AG09319 (cell line): ENCODE data around the gene CLASP1.
"Not testable (repeated sequence)": the region's sequence is repeated elsewhere in the genome, so short reads cannot be mapped to it uniquely, and the experiment has no call there.

Experiments used
- DNase-seq: peaks from one replicate; pipeline ENCODE4 v3.0.0-alpha.2; 2010; ENCODE audit warnings: low read depth; ENCODE audit errors: extremely low read depth
- TF ChIP-seq, protein P1 (sequence below): IDR thresholded peaks from 2 replicates; pipeline ENCODE4 v1.5.1; 2011; ENCODE audit warnings: low read depth, mild to moderate bottlenecking, inconsistent platforms, low read length, moderate library complexity

Gene CLASP1

DNA sequence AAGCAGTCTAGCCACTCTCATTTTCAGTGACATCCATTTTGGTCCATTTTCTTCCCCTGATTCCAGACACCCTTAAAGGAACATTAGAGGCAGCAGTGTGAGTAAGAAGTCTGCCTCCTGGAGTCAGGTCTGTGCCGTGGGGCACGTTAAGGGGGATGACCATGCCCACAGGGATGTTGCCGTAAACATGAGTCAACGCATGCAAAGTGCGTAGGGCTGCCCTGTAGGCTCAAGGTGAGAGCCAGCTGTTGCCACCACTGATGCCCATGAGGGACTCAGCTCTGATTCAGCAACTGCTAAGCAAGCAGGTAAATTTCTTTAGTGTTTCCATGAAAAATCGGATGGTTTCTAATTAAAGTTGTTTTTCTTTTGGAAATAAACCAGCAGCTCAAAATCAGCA, 302.9 kb downstream of the CLASP1 start:
- DNase-seq, result no peak
- TF ChIP-seq, protein P1, sequence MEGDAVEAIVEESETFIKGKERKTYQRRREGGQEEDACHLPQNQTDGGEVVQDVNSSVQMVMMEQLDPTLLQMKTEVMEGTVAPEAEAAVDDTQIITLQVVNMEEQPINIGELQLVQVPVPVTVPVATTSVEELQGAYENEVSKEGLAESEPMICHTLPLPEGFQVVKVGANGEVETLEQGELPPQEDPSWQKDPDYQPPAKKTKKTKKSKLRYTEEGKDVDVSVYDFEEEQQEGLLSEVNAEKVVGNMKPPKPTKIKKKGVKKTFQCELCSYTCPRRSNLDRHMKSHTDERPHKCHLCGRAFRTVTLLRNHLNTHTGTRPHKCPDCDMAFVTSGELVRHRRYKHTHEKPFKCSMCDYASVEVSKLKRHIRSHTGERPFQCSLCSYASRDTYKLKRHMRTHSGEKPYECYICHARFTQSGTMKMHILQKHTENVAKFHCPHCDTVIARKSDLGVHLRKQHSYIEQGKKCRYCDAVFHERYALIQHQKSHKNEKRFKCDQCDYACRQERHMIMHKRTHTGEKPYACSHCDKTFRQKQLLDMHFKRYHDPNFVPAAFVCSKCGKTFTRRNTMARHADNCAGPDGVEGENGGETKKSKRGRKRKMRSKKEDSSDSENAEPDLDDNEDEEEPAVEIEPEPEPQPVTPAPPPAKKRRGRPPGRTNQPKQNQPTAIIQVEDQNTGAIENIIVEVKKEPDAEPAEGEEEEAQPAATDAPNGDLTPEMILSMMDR, result no peak

DNA sequence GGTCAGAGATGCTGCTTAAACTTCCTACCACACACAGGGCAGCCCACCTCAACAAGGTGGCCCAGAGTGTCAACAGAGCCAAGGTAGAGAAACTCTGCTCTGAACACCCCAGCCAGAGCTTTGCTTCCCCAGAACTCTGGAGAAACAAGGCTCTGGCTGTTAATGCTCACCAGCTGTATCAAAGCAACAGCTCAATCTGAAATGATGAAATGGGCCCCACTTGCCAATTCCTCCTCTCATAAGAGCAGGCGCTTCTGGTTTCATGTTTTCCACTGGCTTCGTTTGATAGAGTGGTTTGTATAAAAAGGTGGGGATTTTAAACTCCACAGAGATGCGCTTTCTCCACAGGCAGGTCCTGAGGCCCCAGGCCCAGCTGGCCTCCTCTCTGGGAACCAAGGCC, 303.4 kb downstream of the CLASP1 start:
- TF ChIP-seq, protein P1, result no peak
- no peak for DNase-seq

DNA sequence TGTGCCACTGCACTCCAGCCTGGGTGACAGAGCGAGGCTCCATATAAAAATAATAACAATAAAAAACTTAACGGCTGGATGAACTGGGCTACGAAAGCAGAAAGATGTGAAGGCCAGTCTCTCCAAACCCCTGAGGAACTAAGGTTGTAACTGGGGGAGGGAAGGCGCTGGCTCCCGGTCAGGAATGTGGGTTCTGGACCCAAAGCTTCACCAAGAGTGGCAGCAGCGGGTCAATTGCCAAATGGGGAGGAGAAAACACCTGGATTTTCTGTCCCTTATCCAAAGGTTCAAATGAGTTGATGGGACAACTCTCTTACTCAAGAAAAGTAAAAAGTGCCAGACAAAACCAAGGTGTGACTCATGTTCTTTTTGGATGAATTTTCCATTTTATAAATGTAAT, 304.2 kb downstream of the CLASP1 start:
- DNase-seq, result no peak
- TF ChIP-seq, protein P1, result no peak

DNA sequence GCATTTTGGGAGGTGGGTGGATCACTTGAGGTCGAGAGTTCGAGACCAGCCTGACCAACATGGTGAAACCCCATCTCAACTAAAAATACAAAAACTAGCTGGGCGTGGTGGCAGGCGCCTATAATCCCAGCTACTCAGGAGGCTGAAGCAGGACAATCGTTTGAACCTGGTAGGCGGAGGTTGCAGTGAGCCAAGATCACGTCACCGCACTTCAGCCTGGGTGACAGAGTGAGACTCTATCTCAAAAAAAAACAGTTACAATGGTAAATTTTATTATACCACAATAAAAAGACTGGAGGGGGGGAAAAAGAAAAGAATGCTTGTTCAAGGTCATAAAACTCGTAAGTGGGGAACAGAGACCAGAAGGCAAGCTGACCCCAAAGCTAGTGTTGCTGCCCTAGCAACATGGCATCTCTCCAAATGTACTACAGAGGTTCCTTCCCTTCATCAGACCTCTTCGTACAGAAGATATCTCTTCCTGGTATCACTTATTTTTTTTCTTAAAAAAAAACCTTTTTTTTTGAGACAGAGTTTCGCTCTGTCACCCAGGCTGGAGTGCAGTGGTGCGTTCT, 305.3 kb downstream of the CLASP1 start:
- not testable (repeated sequence) for DNase-seq

DNA sequence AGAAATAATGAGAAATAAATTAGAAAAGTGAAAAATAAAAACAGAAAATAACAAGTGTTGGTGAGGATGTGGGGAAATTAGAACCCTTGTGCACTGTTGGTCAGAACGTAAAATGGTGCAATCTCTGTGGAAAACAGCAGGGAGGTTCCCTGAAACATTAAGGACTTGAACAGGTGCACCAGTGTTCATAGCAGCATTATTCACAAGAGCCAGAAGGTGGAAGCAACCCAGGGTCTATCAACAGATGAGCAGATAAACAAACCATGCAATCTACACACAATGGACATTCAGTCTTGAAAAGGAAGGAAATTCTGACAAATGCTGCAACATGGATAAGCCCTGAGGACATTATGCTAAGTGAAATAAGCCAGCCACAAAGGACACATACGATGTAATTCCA, 306.1 kb downstream of the CLASP1 start:
- DNase-seq, result no peak
- TF ChIP-seq, protein P1, result no peak

DNA sequence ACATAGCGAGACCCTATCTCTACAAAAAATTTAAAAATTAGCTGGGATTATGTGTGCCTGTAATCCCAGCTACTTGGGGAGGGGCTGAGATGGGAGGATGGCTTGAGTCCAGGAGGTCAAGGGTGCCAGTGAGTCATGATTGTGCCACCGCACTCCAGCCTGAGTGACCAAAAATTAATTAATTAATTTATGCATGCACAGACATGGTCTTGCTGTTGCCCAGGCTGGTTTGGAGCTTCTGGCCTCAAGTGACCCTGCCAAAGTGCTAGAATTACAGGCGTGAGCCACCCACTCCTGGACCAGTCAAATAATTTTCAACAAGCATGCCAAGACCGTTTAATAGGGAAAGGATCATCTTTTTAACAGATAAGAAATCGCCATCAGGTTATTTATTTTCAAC, 306.5 kb downstream of the CLASP1 start:
- TF ChIP-seq, protein P1, result no peak
- DNase-seq, result no peak

DNA sequence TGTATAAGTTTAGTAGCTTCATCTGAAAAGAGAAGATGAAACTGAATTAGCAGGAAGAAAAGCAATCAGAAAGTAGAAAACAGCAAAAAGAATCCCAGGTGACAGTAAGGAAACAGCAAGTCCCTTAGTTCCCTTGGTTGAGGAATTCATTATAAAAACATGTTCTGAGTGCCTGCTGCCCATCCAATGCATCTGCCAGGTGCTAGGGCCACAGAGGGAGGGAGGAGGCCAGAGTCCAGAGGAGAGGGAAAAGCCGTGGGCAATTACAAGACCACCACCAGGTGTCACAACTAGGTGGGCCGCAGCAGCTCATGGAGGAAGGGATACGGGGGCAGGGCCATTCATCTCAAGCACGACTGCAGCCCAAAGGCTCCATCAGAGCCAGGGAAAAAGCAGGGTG, 308.3 kb downstream of the CLASP1 start:
- no peak for DNase-seq
- TF ChIP-seq, protein P1, result no peak

DNA sequence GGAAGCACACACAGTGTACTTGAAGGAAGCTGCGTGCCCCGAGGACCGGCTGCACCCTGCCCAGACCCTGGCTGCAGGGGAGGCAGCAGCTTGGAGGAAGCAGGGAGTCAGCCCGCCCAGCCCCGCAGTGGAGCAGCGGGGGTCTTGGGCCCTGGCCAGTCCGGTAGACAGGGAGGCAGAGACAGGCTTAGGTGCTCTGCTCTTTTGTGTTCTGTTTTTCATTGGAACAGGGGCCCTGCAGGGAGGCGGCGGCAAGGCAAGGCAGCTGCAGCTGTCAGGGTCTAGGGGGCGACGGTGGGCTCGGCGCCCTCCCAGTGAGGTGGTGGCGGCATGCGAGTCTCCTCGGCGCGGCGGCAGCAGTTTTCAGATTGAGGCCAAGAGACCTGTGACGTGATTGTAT, 311.0 kb downstream of the CLASP1 start:
- TF ChIP-seq, protein P1, result no peak
- no peak for DNase-seq
